ENCODE data around the gene FUT8.

- TF ChIP-seq CTCF (IDR thresholded peaks at IDR 0.05) (no peak), POLR2A (IDR thresholded peaks at IDR 0.05) (no peak)
These were observed 186.8 kb downstream of the FUT8 start for GRCh38 chr14:65599375-65599774.

Measured in thyroid gland (tissue), 4 donors.